Measurements from ENCODE around the gene HES5. TPM values are rescaled to one million over a fixed set of nuclear protein-coding genes. Genes with fewer than 3 reads are reported as not detected.

HES5 gene
- total RNA-seq, 1 donor from 2014 or later = not detected

- Mint-ChIP-seq H3K27me3 (ENCODE audit: unreplicated experiment) (no peaks in the 10 kb centered on the region), H3K36me3 (ENCODE audit: low read depth, unreplicated experiment) (peaks cover 3% of the 10 kb centered on the region), H3K4me3 (ENCODE audit: unreplicated experiment) (no peak overlapping the region), H3K4me1 (ENCODE audit: unreplicated experiment) (no peaks in the 10 kb centered on the region), H3K27ac (ENCODE audit: unreplicated experiment) (no peak overlapping the region), H3K9me3 (ENCODE audit: unreplicated experiment) (no peaks in the 10 kb centered on the region)
- no peak for DNase-seq (ENCODE audit: low spot score)
- no peak for TF ChIP-seq CTCF (IDR thresholded peaks at IDR 0.05; ENCODE audit: unreplicated experiment)
Measured at GRCh38 chr1:2504225-2504948, 25.7 kb downstream of the HES5 start.

GRCh38 chr1:2503554-2504224 lies 26.4 kb downstream of the HES5 start:
- DNase-seq (ENCODE audit: low spot score) = no peak
- no peaks in the 10 kb centered on the region for H3K4me1 Mint-ChIP-seq (ENCODE audit: unreplicated experiment)
- no peaks in the 10 kb centered on the region for H3K9me3 Mint-ChIP-seq (ENCODE audit: unreplicated experiment)
- no peak overlapping the region for H3K27ac Mint-ChIP-seq (ENCODE audit: unreplicated experiment)
- H3K27me3 Mint-ChIP-seq (ENCODE audit: unreplicated experiment) = no peaks in the 10 kb centered on the region
- no peak for TF ChIP-seq CTCF (IDR thresholded peaks at IDR 0.05; ENCODE audit: unreplicated experiment)
- no peak overlapping the region for H3K4me3 Mint-ChIP-seq (ENCODE audit: unreplicated experiment)
- no peaks in the 10 kb centered on the region for H3K36me3 Mint-ChIP-seq (ENCODE audit: low read depth, unreplicated experiment)

GRCh38 chr1:2502661-2503553 lies 27.2 kb downstream of the HES5 start:
- no peaks in the 10 kb centered on the region for H3K36me3 Mint-ChIP-seq (ENCODE audit: low read depth, unreplicated experiment)
- TF ChIP-seq CTCF (IDR thresholded peaks at IDR 0.05; ENCODE audit: unreplicated experiment) = no peak
- no peaks in the 10 kb centered on the region for H3K27me3 Mint-ChIP-seq (ENCODE audit: unreplicated experiment)
- no peaks in the 10 kb centered on the region for H3K4me1 Mint-ChIP-seq (ENCODE audit: unreplicated experiment)
- no peak for DNase-seq (ENCODE audit: low spot score)
- no peak overlapping the region for H3K4me3 Mint-ChIP-seq (ENCODE audit: unreplicated experiment)
- H3K27ac Mint-ChIP-seq (ENCODE audit: unreplicated experiment) = no peak overlapping the region
- H3K9me3 Mint-ChIP-seq (ENCODE audit: unreplicated experiment) = no peaks in the 10 kb centered on the region

- H3K27me3 Mint-ChIP-seq (ENCODE audit: unreplicated experiment) = no peaks in the 10 kb centered on the region
- H3K4me3 Mint-ChIP-seq (ENCODE audit: unreplicated experiment) = no peak overlapping the region
- no peaks in the 10 kb centered on the region for H3K36me3 Mint-ChIP-seq (ENCODE audit: low read depth, unreplicated experiment)
- no peak for TF ChIP-seq CTCF (IDR thresholded peaks at IDR 0.05; ENCODE audit: unreplicated experiment)
- no peaks in the 10 kb centered on the region for H3K4me1 Mint-ChIP-seq (ENCODE audit: unreplicated experiment)
- no peak overlapping the region for H3K27ac Mint-ChIP-seq (ENCODE audit: unreplicated experiment)
- DNase-seq (ENCODE audit: low spot score) = no peak
- no peaks in the 10 kb centered on the region for H3K9me3 Mint-ChIP-seq (ENCODE audit: unreplicated experiment)
Measured at GRCh38 chr1:2502210-2502609, 27.9 kb downstream of the HES5 start.

All from endothelial cell (in vitro differentiated cells).